Stimulated activated CD8-positive, alpha-beta memory T cell treated with anti-CD3 and anti-CD28 coated beads, Interleukin-7, amount 100 ng/mL, for 24 hours (primary cell): ENCODE measurements around the gene SMAD6.

Experiments
- DNase-seq: peaks from one replicate; pipeline ENCODE4 v3.0.0-alpha.2; 2020; ENCODE audit warnings: low read depth

The SMAD6 gene

GRCh38 chr15:66777054-66777453, 75.0 kb downstream of the SMAD6 start:
- no peak for DNase-seq

GRCh38 chr15:66777596-66778313, 75.7 kb downstream of the SMAD6 start:
- DNase-seq = no peak

GRCh38 chr15:66778314-66778665, 76.3 kb downstream of the SMAD6 start:
- no peak for DNase-seq

- no peak for DNase-seq
Measured at GRCh38 chr15:66778716-66779115, 76.7 kb downstream of the SMAD6 start.

- DNase-seq = no peak
Measured at GRCh38 chr15:66779331-66780009, 77.4 kb downstream of the SMAD6 start.

- DNase-seq = no peak
Measured at GRCh38 chr15:66780172-66780972, 78.3 kb downstream of the SMAD6 start.

GRCh38 chr15:66780973-66781718, 79.1 kb downstream of the SMAD6 start:
- no peak for DNase-seq

GRCh38 chr15:66782785-66783184, 80.7 kb downstream of the SMAD6 start:
- no peak for DNase-seq

- DNase-seq = no peak
Measured at GRCh38 chr15:66783314-66783713, 81.3 kb downstream of the SMAD6 start.

- DNase-seq = no peak
Measured at GRCh38 chr15:66783725-66784124, 81.7 kb downstream of the SMAD6 start.

- no peak for DNase-seq
Measured at GRCh38 chr15:66784174-66784573, 82.1 kb downstream of the SMAD6 start.

- no peak for DNase-seq
Measured at GRCh38 chr15:66785637-66786036, 83.6 kb downstream of the SMAD6 start.

GRCh38 chr15:66786222-66786621, 84.2 kb downstream of the SMAD6 start:
- DNase-seq = no peak

- DNase-seq = no peak
Measured at GRCh38 chr15:66786708-66787488, 84.9 kb downstream of the SMAD6 start.

- DNase-seq = no peak
Measured at GRCh38 chr15:66787489-66787871, 85.4 kb downstream of the SMAD6 start.

GRCh38 chr15:66788024-66788423, 86.0 kb downstream of the SMAD6 start:
- DNase-seq = no peak

- no peak for DNase-seq
Measured at GRCh38 chr15:66789029-66790025, 87.3 kb downstream of the SMAD6 start.

GRCh38 chr15:66795851-66796250, 93.8 kb downstream of the SMAD6 start:
- no peak for DNase-seq

GRCh38 chr15:66796343-66796742, 94.3 kb downstream of the SMAD6 start:
- no peak for DNase-seq

- DNase-seq = no peak
Measured at GRCh38 chr15:66797921-66798320, 95.9 kb downstream of the SMAD6 start.
